AG09309 (cell line): ENCODE measurements around the gene SLCO4C1.

ENCODE experiments used
- DNase-seq: peaks from one replicate; pipeline ENCODE4 v3.0.0-alpha.2; 2010; ENCODE audit warnings: low read depth
- H3K4me3 ChIP-seq: 2 replicates; pipeline ENCODE4 v1.5.1; 2011; ENCODE audit warnings: mild to moderate bottlenecking, low read depth, low read length, moderate library complexity; ENCODE audit not compliant: control insufficient read depth
- TF ChIP-seq, protein P1 (sequence below): IDR thresholded peaks from 2 replicates; pipeline ENCODE4 v1.5.1; 2011; ENCODE audit warnings: mild to moderate bottlenecking, low read depth, low read length, inconsistent platforms; ENCODE audit not compliant: insufficient read depth, control insufficient read depth; ENCODE audit errors: missing control alignments

SLCO4C1 gene

DNA sequence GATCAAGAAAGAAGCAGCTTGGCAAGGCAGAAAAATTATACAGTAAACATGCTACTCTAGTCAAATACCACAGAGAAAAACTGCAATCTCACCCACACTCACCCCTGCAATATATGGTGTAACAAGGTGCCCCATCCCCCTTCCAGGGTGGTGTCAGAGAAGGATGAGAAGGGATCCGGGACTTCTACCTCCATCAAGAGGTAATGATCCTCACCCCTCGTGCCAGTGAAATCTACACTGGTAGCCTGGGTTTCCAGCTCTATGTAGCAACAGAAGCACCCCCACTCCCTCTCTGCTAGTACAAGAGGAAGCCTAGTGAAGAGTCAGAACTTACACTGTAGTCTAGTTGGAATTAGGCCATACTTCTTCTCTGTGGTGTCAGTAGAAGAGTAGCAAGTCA, 18.9 kb downstream of the SLCO4C1 start:
- DNase-seq = no peak
- H3K4me3 ChIP-seq = no peak overlapping the region
- TF ChIP-seq, protein P1, sequence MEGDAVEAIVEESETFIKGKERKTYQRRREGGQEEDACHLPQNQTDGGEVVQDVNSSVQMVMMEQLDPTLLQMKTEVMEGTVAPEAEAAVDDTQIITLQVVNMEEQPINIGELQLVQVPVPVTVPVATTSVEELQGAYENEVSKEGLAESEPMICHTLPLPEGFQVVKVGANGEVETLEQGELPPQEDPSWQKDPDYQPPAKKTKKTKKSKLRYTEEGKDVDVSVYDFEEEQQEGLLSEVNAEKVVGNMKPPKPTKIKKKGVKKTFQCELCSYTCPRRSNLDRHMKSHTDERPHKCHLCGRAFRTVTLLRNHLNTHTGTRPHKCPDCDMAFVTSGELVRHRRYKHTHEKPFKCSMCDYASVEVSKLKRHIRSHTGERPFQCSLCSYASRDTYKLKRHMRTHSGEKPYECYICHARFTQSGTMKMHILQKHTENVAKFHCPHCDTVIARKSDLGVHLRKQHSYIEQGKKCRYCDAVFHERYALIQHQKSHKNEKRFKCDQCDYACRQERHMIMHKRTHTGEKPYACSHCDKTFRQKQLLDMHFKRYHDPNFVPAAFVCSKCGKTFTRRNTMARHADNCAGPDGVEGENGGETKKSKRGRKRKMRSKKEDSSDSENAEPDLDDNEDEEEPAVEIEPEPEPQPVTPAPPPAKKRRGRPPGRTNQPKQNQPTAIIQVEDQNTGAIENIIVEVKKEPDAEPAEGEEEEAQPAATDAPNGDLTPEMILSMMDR = no peak

DNA sequence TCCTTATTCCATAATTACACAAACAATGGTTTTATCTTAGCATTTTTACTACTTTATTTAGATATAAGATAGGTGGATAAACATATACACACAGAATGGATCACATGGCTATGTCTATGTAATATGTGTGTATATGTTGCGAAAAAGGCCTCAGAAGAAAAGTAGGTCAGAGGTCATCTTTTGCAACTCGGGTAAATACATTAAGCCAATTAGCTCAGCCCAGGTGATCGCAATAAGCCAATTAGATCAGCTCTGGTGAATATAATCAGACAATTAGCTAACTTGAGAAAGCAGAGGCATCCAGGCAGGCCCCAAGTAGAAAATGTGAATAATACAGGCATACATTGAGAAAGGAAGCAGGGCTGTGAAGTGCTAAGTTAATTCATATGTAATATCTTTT, 24.3 kb downstream of the SLCO4C1 start:
- H3K4me3 ChIP-seq = no peak overlapping the region
- no peak for DNase-seq
- TF ChIP-seq, protein P1 = no peak

DNA sequence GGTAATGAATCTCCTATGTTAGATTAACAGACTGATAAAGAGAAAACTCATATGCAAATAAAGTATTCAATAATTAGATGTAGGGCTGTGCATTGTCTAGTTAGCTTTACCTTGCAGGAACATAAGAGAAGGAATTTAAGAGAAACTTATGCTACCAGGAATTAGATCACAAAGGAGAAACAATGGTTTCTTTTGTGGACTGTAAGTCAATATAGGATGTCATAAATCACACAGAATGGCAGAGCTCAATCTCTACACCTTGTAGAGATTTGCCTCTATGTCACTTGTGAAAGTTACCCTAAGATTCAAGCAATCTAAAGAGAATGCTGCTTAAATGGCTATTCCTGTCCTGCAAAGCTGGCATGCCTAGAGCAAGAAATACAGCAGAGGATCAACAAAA, 26.0 kb downstream of the SLCO4C1 start:
- no peak overlapping the region for H3K4me3 ChIP-seq
- no peak for DNase-seq
- TF ChIP-seq, protein P1 = no peak

DNA sequence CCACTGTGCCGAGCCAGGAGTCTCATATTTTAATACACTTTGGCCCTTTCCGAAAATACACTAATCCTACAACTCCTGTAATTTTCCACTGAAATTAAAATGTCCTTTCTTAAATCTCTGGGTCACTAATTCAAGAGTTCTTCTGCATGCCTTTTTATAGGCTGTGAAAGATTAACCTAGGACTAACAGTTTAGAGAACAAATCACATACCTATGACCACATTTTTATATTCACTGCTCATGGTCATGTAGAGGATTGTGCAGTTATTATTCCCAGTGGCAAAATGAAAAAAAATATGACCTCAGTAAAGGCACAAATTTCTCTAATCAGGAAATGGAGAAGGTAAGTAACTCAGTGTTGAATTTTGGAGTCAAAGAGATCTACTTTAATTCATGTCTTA, 33.4 kb downstream of the SLCO4C1 start:
- DNase-seq = no peak
- TF ChIP-seq, protein P1 = no peak
- no peak overlapping the region for H3K4me3 ChIP-seq

DNA sequence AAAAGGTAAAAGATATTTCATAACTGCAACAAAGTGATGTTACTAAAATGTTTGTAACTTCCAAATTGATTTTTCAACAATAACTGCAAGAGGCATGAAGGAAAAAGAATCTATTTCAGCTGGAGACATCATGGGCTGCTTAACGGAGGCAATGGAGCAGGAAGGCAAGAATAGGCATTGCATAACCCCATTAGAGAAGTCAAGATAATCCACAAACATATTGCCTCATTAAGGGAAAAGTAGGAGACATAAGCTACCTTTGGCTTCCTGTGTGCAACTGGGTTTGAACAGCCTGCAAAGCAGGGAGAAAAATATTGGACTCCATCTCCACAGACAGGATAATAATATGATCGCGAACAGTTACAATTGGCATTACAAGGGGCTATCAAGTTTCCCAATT, 46.7 kb downstream of the SLCO4C1 start:
- no peak for DNase-seq
- TF ChIP-seq, protein P1 = no peak
- no peak overlapping the region for H3K4me3 ChIP-seq

DNA sequence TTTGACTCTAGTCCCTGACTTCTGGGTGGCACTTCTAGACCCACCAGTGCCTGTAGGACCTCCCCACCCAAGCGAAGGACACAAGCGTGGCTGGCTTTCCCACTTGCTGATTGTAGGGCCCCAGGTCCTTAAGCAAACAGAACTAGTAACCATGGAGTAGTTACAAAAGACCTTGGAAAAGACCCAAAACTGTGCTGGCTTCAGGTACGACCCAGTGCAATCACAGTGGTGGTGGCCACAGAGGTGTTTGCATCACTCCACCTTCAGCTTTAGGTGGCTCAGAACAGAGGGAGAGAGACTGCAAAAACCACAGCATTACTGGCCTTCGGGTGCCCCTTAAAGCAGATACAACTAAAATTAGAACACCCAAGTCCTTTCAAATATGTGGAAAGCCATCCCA, 52.9 kb downstream of the SLCO4C1 start:
- TF ChIP-seq, protein P1 = no peak
- H3K4me3 ChIP-seq = no peak overlapping the region
- no peak for DNase-seq

DNA sequence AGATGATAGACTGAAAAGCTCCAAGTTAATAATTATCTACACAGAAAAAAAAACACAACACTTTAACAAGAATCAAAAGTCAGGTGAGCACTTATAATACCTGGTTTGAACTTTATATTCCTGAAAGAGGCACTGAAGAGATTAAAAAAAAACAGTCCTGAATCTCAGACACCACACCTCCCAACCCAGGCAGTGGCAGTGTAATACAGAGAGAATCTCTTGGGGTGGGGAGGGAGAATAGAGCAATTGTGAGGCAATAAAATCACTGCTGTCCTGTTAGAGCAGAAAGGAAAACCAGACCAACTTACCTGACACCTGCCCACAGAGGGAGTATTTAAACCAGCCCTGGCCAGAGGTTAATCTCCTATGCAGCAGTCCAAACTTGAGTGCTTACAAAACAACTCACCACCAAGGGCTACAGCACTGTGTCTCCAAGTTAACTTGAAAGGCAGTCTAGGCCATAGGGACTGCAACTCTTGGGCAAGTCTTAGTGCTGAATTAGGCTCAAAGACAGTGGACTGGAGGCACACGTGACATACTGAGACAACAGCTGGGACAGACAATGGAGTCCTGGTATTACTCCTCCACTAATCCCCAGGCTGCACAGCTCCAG, 54.2 kb downstream of the SLCO4C1 start:
- no peak overlapping the region for H3K4me3 ChIP-seq
- no peak for DNase-seq
- TF ChIP-seq, protein P1 = no peak
